Measurements from ENCODE around the gene ZNF846. TPM values are rescaled to one million over a fixed set of nuclear protein-coding genes. Genes with fewer than 3 reads are reported as not detected.
A peak's percentile ranks its signal among the peaks of the same experiment; 100 is the strongest.
"Not testable (repeated sequence)": the region's sequence is repeated elsewhere in the genome, so short reads cannot be mapped to it uniquely, and the experiment has no call there.

ZNF846 gene
- total RNA-seq (2014; rRNA removed; shearing (Covaris generic)), result 6.2 and 12.6 TPM in 2 replicates

DNA sequence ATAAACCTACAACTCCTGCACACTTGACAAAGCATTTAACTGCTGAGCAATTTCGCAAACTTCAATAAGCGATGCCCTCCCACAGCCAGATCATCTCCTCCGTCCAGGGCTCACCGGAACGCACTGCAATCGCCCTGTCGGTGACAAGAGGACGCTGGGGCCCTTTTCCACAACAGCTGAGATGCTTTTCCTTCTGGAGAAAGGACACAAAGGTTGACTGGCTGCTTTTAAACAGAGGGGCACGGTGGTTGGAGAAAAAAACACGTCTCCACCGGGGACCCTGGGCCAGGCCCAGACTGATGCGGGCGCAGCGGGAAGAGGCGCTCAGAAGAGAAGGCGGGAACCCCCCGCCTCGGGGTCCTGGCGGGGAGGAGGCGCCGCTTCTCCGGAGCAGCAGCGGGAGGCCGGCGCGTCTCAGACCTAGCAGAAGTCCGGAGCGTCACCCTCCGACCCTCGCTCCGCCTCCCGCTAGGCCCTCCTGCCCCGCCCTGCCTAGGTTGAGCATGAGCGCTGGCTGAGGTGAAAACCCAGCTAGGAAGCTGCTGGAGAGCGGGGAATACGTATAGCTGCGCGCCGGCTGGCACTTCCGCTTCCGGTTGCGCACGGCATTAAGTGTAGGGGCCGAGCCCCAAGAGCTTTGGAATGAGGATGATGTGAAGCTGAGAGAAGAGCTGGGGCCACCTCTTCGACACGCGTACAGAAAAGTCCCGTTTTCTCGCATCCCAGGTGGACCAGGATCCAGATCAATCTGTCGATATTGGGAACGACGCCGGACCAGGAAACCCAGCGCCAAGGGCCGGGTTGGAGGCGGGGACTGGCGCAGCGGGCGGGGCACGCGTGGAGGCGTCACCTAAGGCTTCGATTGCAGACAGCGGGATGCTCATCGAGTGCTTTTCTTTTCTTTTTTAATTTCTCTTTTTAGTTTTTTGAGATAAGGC, at the start of gene ZNF846:
Gene ZNF846, minus strand, starts transcription at position 564 of the 938 bp plus-strand sequence. CDS start 3,788 bp downstream, outside the sequence.
- DNase-seq (ENCODE audit: low spot score), result peak; percentile 95
- in situ Hi-C loops (cut with HindIII; ENCODE audit: low sequenced_read_pairs), result no loop called here

- no peak for DNase-seq (ENCODE audit: low spot score)
- in situ Hi-C loops (cut with HindIII; ENCODE audit: low sequenced_read_pairs), result no loop called here
Measured at GRCh38 chr19:9818175-9818733, 49.7 kb upstream of the ZNF846 start.

DNA sequence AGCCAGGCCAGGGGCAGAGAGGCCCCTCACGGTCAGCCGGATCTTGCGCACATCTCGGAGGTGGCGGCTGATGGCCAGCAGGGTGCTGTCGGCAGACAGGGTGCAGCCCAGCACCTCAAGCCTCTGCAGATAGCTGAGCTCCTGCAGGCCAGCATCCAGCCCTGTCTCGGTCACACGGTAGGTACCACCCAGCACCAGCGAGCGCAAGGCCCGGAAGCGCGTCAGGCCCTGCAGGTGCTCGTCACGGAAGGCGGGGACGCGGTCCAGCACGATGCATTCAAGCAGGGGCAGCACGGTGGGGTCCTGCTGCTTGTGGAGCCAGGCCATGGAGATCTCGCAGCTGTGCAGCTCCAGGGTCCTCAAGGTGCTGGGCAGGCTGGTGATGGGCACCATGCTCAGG, 42.6 kb upstream of the ZNF846 start:
- DNase-seq (ENCODE audit: low spot score), result no peak

GRCh38 chr19:9808855-9809824, 40.6 kb upstream of the ZNF846 start:
- no peak for DNase-seq (ENCODE audit: low spot score)
- in situ Hi-C loops (cut with HindIII; ENCODE audit: low sequenced_read_pairs), result no loop called here

More for the DNA sequence above, 42.6 kb upstream of the ZNF846 start:
- in situ Hi-C loops (cut with HindIII; ENCODE audit: low sequenced_read_pairs), result no loop called here

GRCh38 chr19:9806803-9807202, 38.3 kb upstream of the ZNF846 start:
- in situ Hi-C loops (cut with HindIII; ENCODE audit: low sequenced_read_pairs), result no loop called here
- DNase-seq (ENCODE audit: low spot score), result no peak

GRCh38 chr19:9801976-9802375, 33.4 kb upstream of the ZNF846 start:
- in situ Hi-C loops (cut with HindIII; ENCODE audit: low sequenced_read_pairs), result no loop called here
- DNase-seq (ENCODE audit: low spot score), result no peak

- no peak for DNase-seq (ENCODE audit: low spot score)
- in situ Hi-C loops (cut with HindIII; ENCODE audit: low sequenced_read_pairs), result no loop called here
Measured at GRCh38 chr19:9799162-9799561, 30.6 kb upstream of the ZNF846 start.

DNA sequence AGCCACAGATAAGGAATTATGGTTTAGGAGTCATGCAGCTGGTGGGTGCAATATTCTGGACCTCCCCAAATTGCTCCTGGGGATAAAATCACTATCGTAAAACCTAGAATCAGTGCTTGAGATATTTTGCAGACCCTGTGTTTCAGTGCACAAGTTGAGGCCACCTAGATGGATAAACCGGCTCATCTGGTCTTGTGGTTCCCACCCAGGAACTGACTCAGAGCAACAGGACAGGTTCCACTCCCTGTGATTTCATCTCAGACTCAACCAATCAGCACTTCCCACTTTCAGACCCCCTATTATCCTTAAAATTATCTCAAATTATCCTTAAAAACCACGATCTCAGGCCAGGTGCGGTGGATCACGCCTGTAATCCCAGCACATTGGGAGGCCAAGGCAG, 29.3 kb upstream of the ZNF846 start:
- no peak for DNase-seq (ENCODE audit: low spot score)
- in situ Hi-C loops (cut with HindIII; ENCODE audit: low sequenced_read_pairs), result no loop called here

- DNase-seq (ENCODE audit: low spot score), result peak; percentile 93
- in situ Hi-C loops (cut with HindIII; ENCODE audit: low sequenced_read_pairs), result no loop called here
Measured at GRCh38 chr19:9796113-9796773, 27.7 kb upstream of the ZNF846 start.

DNA sequence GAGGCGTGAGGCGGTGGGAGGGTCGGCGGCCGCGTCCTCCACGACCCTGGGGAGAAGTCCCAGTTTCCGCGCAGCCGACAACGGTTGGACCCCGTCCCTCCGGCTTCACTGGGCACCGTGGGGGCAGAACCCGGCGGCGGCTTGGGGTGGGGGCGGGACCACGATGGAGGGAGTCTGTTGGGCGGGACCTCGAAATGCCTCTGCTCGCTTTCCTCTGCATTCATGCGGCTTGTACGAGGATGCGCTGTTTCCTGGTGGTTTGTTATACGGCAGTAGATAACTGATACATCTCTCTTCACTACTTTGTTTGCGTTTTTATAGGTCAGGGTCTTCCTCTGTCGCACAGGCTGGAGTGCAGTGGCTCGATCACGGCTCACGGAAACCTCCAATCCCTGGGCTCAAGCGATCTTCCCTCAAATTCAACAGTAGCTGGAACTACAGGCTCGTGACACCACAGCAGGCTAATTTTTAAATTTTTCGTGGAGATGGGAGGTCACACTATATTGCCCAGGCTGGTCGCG, 24.6 kb upstream of the ZNF846 start:
- peak; percentile 46 for DNase-seq (ENCODE audit: low spot score)
- in situ Hi-C loops (cut with HindIII; ENCODE audit: low sequenced_read_pairs), result no loop called here

GRCh38 chr19:9792206-9793070, 23.9 kb upstream of the ZNF846 start:
- in situ Hi-C loops (cut with HindIII; ENCODE audit: low sequenced_read_pairs), result no loop called here

DNA sequence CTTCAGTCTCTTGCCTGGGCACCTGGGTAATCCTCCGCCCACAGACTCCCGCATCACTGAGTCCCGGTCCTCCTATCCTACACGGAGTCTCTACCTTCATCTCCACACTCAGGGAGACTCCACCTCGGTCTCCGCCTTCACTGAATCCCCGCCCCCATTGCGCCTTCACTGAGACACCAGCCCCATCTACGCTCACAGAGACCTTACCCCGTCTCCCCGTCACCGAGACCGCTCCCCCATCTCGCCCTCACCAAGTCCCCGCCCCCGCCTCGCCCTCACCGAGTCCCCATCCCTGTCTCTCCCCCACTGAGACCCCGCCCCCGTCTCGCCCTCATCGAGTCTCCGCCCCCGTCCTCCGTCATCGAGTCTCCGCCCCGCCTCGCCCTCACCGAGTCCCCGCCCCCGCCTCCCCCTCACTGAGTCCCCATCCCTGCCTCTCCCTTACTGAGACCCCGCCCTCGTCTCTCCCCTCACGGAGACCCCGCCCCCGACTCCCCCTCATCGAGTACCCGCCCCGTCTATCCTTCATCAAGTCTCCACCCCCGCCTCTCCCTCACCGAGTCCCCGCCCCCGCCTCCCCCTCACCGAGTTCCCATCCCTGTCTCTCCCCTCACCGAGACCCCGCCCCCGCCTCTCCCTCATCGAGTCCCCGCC, 23.1 kb upstream of the ZNF846 start:
- DNase-seq (ENCODE audit: low spot score), result peak; percentile 93
- in situ Hi-C loops (cut with HindIII; ENCODE audit: low sequenced_read_pairs), result no loop called here

More at GRCh38 chr19:9792206-9793070, 23.9 kb upstream of the ZNF846 start:
- peak; percentile 91 for DNase-seq (ENCODE audit: low spot score)

DNA sequence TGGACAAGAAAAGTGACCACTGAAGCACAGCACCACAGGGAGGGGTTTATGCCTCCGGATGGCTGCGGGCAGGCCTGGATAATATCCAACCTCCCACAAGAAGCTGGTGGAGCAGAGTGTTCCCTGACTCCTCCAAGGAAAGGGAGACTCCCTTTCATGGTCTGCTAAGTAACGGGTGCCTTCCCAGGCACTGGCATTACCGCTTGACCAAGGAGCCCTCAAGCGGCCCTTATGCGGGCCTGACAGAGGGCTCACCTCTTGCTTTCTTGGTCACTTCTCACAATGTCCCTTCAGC, 22.5 kb upstream of the ZNF846 start:
- DNase-seq (ENCODE audit: low spot score); in situ Hi-C loops (cut with HindIII; ENCODE audit: low sequenced_read_pairs): not testable (repeated sequence)

- DNase-seq (ENCODE audit: low spot score); in situ Hi-C loops (cut with HindIII; ENCODE audit: low sequenced_read_pairs): not testable (repeated sequence)
Measured at GRCh38 chr19:9789579-9789978, 21.0 kb upstream of the ZNF846 start.

GRCh38 chr19:9789066-9789465, 20.5 kb upstream of the ZNF846 start:
- in situ Hi-C loops (cut with HindIII; ENCODE audit: low sequenced_read_pairs), result no loop called here
- DNase-seq (ENCODE audit: low spot score), result no peak

- DNase-seq (ENCODE audit: low spot score); in situ Hi-C loops (cut with HindIII; ENCODE audit: low sequenced_read_pairs): not testable (repeated sequence)
Measured at GRCh38 chr19:9788604-9789003, 20.1 kb upstream of the ZNF846 start.

GRCh38 chr19:9786819-9787218, 18.3 kb upstream of the ZNF846 start:
- in situ Hi-C loops (cut with HindIII; ENCODE audit: low sequenced_read_pairs), result no loop called here

More at GRCh38 chr19:9786819-9787218, 18.3 kb upstream of the ZNF846 start:
- no peak for DNase-seq (ENCODE audit: low spot score)

Data from G401 (cell line).